SK-N-SH (cell line): ENCODE measurements around the gene ATP12A. TPM values are rescaled to one million over a fixed set of nuclear protein-coding genes. Genes with fewer than 3 reads are reported as not detected.

Experiments
- CTCF ChIA-PET: fragments of 300-600, 350-600 bp; formaldehyde crosslinking; extraction: SDS; loops from one replicate; lab custom pipeline; 2021; lab: Yijun Ruan, JAX
- POLR2A ChIA-PET: fragments of 350-600 bp; sonication (Branson Sonifier 250); formaldehyde crosslinking; extraction: SDS; loops from one replicate; lab custom pipeline; 2020; ENCODE audit warnings: antibody characterized with exemption, inconsistent platforms; lab: Yijun Ruan, JAX
- DNase-seq: peaks from one replicate; pipeline ENCODE4 v3.0.0; 2012
- H2AFZ ChIP-seq: fragments of 200-600 bp; sonication (generic); 2 replicates; pipeline ENCODE4 v1.8.1; 2016; ENCODE audit warnings: antibody characterized with exemption, mild to moderate bottlenecking, low read depth
- H3F3A ChIP-seq: fragments of 200-600 bp; sonication (generic); replicated peaks from 2 replicates; pipeline ENCODE3; 2016; ENCODE audit warnings: antibody characterized with exemption, mild to moderate bottlenecking; ENCODE audit not compliant: insufficient read depth
- H3K27ac ChIP-seq, 2 experiments: fragments of 200-500 bp in 1 of 2; fragments of 200-600 bp in 1 of 2; sonication (Bioruptor generic) in 1 of 2; sonication (generic), shearing (Covaris generic) in 1 of 2; 2 replicates each; pipeline versions ENCODE4 v1.5.1 to v1.6.1; 2014 to 2016; ENCODE audit warnings: low read depth in 2 of 2, inconsistent platforms in 1 of 2, low read length in 1 of 2, mild to moderate bottlenecking in 1 of 2, mixed read lengths in 1 of 2
- H3K27me3 ChIP-seq: fragments of 200-600 bp; sonication (generic), shearing (Covaris generic); 2 replicates; pipeline ENCODE4 v1.6.1; 2016; ENCODE audit warnings: mixed run types; ENCODE audit not compliant: insufficient read depth
- H3K36me3 ChIP-seq, 2 experiments: fragments of 200-500 bp in 1 of 2; fragments of 200-600 bp in 1 of 2; sonication (Bioruptor generic) in 1 of 2; sonication (generic) in 1 of 2; replicated peaks in 1 of 2; 2 replicates each; pipeline versions ENCODE3 to v1.5.1; 2014 to 2016; ENCODE audit warnings: low read length in 1 of 2, mild to moderate bottlenecking in 1 of 2; ENCODE audit not compliant: insufficient read depth in 2 of 2, control insufficient read depth in 1 of 2
- H3K4me1 ChIP-seq, 2 experiments: fragments of 200-500 bp in 1 of 2; fragments of 200-600 bp in 1 of 2; sonication (Bioruptor generic) in 1 of 2; sonication (generic), shearing (Covaris generic) in 1 of 2; 2 replicates each; pipeline versions ENCODE4 v1.5.1 to v1.6.1; 2014 to 2016; ENCODE audit warnings: low read depth in 1 of 2, low read length in 1 of 2, mixed run types in 1 of 2; ENCODE audit not compliant: insufficient read depth in 2 of 2, control insufficient read depth in 1 of 2
- H3K4me2 ChIP-seq: fragments of 200-600 bp; sonication (generic), shearing (Covaris generic); 2 replicates; pipeline ENCODE4 v1.6.1; 2017; ENCODE audit warnings: mixed run types
- H3K4me3 ChIP-seq, 2 experiments: fragments of 200-500 bp in 1 of 2; fragments of 200-600 bp in 1 of 2; sonication (Bioruptor generic) in 1 of 2; sonication (generic), shearing (Covaris generic) in 1 of 2; 2 replicates each; pipeline versions ENCODE4 v1.5.1 to v1.8.1; 2014 to 2016; ENCODE audit warnings: low read depth in 2 of 2, inconsistent platforms in 1 of 2, low read length in 1 of 2, mild to moderate bottlenecking in 1 of 2, mixed read lengths in 1 of 2, moderate library complexity in 1 of 2
- H3K79me2 ChIP-seq: fragments of 200-600 bp; sonication (generic); 2 replicates; pipeline ENCODE4 v1.8.1; 2017; ENCODE audit warnings: mild to moderate bottlenecking; ENCODE audit not compliant: insufficient read depth
- H3K9ac ChIP-seq: fragments of 200-600 bp; sonication (generic); 2 replicates; pipeline ENCODE4 v1.6.1; 2017; ENCODE audit warnings: mixed run types
- H3K9me2 ChIP-seq: fragments of 200-600 bp; sonication (generic); 2 replicates; pipeline ENCODE4 v1.6.1; 2017; ENCODE audit warnings: mixed run types
- H3K9me3 ChIP-seq: fragments of 200-600 bp; sonication (generic); 2 replicates; pipeline ENCODE4 v1.6.1; 2017; ENCODE audit warnings: mixed run types, mild to moderate bottlenecking, moderate library complexity
- H4K20me1 ChIP-seq: fragments of 200-600 bp; sonication (generic); 2 replicates; pipeline ENCODE4 v1.6.1; 2017; ENCODE audit warnings: mild to moderate bottlenecking, mixed run types; ENCODE audit not compliant: insufficient read depth
- ELF1 ChIP-seq: IDR thresholded peaks from 2 replicates; pipeline ENCODE4 v1.4.0; 2012
- FOSL2 ChIP-seq: IDR thresholded peaks from 2 replicates; pipeline ENCODE4 v1.4.0; 2012; ENCODE audit warnings: low read depth, mild to moderate bottlenecking, moderate library complexity, borderline replicate concordance
- FOXM1 ChIP-seq: IDR thresholded peaks from 2 replicates; pipeline ENCODE4 v1.4.0; 2012; ENCODE audit warnings: low read depth, mild to moderate bottlenecking
- GATA2 ChIP-seq: sonication (generic); formaldehyde crosslinking; IDR thresholded peaks from 2 replicates; pipeline ENCODE4 v1.5.0; 2020; ENCODE audit warnings: mild to moderate bottlenecking, missing genetic modification reagents
- NFIC ChIP-seq: IDR thresholded peaks from 2 replicates; pipeline ENCODE4 v1.4.0; 2012; ENCODE audit warnings: borderline replicate concordance
- RXRA ChIP-seq: IDR thresholded peaks from 2 replicates; pipeline ENCODE4 v1.4.0; 2012; ENCODE audit warnings: low read depth, mild to moderate bottlenecking, borderline replicate concordance
- TAF1 ChIP-seq: IDR thresholded peaks from 2 replicates; pipeline ENCODE4 v1.6.1; 2012; ENCODE audit warnings: low read depth, mild to moderate bottlenecking, low read length, moderate library complexity, borderline replicate concordance
- YY1 ChIP-seq: IDR thresholded peaks from 2 replicates; pipeline ENCODE4 v1.4.0; 2012; ENCODE audit warnings: low read depth, mild to moderate bottlenecking
- WGBS: methylation state at CpG from one replicate; pipeline ENCODE4 v1.1.6; 2017; ENCODE audit warnings: low lambda C conversion rate; 5-methylcytosine and 5-hydroxymethylcytosine counted together
- polyA plus RNA-seq, 3 experiments: library from polyadenylated mRNA; depleted of rRNA; stranded (reverse); fragments of >200 nt; gene quantifications; 2 replicates each; pipeline ENCODE4 v1.2.3, GENCODE V29; 2012
- TF ChIP-seq, protein P1 (sequence below): fragments of 200-600 bp; sonication (generic); IDR thresholded peaks from 2 replicates; pipeline ENCODE4 v1.6.1; 2017; ENCODE audit warnings: antibody characterized with exemption, mild to moderate bottlenecking, moderate library complexity
- TF ChIP-seq, protein P2 (sequence below): IDR thresholded peaks from 2 replicates; pipeline ENCODE4 v1.6.1; 2012; ENCODE audit warnings: mild to moderate bottlenecking, low read depth, low read length, moderate library complexity

ATP12A gene
- polyA plus RNA-seq, 1 of the 3 experiments (the other 2 are of a cell fraction) = not detected

- TF ChIP-seq GATA2 = no peak
- TF ChIP-seq YY1 = no peak
- no peak for TF ChIP-seq RXRA
- TF ChIP-seq, protein P1, sequence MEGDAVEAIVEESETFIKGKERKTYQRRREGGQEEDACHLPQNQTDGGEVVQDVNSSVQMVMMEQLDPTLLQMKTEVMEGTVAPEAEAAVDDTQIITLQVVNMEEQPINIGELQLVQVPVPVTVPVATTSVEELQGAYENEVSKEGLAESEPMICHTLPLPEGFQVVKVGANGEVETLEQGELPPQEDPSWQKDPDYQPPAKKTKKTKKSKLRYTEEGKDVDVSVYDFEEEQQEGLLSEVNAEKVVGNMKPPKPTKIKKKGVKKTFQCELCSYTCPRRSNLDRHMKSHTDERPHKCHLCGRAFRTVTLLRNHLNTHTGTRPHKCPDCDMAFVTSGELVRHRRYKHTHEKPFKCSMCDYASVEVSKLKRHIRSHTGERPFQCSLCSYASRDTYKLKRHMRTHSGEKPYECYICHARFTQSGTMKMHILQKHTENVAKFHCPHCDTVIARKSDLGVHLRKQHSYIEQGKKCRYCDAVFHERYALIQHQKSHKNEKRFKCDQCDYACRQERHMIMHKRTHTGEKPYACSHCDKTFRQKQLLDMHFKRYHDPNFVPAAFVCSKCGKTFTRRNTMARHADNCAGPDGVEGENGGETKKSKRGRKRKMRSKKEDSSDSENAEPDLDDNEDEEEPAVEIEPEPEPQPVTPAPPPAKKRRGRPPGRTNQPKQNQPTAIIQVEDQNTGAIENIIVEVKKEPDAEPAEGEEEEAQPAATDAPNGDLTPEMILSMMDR = no peak
These were observed 16.6 kb upstream of the ATP12A start (continued) for GRCh38 chr13:24663586-24663985.

DNA sequence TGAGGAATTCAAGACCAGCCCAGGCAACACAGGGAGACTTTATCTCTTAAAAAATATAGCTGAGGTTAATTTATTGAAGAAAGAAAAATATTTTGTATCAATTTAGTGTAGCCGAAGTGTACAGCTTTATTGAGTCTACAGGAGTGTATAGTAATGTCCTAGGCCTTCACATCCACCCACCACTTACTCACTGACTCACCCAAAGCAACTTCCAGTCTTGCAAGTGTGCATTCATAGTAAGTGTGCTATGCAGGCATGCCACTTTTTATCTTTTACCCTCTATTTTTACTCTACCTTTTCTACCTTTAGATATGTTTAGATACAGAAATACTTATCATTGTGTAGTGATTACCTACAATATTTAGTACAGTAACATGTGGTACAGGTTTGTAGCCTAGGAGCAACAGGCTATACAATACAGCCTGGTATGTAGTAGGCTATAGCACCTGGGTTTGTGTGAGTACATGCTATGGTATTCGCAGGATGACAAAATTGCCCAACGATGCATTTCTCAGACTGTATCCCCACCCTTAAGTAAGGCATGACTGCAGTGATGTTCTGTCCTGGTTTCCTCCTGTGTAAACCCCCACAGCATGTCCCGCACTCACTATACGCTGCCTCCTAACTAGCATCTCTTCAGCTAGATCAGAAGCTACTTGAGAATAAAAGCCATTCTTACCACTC is 15.3 kb upstream of the ATP12A start:
- Histone ChIP-seq H3K4me2 (no peak overlapping the region), H3K9me3 (no peaks in the 10 kb centered on the region)
- DNase-seq = no peak
- WGBS = 69% methylated on average over 5 of the region's 5 CpGs
- TF ChIP-seq, protein P2, sequence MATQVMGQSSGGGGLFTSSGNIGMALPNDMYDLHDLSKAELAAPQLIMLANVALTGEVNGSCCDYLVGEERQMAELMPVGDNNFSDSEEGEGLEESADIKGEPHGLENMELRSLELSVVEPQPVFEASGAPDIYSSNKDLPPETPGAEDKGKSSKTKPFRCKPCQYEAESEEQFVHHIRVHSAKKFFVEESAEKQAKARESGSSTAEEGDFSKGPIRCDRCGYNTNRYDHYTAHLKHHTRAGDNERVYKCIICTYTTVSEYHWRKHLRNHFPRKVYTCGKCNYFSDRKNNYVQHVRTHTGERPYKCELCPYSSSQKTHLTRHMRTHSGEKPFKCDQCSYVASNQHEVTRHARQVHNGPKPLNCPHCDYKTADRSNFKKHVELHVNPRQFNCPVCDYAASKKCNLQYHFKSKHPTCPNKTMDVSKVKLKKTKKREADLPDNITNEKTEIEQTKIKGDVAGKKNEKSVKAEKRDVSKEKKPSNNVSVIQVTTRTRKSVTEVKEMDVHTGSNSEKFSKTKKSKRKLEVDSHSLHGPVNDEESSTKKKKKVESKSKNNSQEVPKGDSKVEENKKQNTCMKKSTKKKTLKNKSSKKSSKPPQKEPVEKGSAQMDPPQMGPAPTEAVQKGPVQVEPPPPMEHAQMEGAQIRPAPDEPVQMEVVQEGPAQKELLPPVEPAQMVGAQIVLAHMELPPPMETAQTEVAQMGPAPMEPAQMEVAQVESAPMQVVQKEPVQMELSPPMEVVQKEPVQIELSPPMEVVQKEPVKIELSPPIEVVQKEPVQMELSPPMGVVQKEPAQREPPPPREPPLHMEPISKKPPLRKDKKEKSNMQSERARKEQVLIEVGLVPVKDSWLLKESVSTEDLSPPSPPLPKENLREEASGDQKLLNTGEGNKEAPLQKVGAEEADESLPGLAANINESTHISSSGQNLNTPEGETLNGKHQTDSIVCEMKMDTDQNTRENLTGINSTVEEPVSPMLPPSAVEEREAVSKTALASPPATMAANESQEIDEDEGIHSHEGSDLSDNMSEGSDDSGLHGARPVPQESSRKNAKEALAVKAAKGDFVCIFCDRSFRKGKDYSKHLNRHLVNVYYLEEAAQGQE = no peak
- TF ChIP-seq NFIC (no peak), FOSL2 (no peak), TAF1 (no peak), ELF1 (no peak), FOXM1 (no peak)
- TF ChIP-seq, all 33 proteins: peak for 0
- Histone ChIP-seq H2AFZ (no peak overlapping the region), H3K4me1 (no peaks in the 10 kb centered on the region), H3K36me3 (no peaks in the 10 kb centered on the region), H3K9ac (no peak overlapping the region), H3K9me2 (no peaks in the 10 kb centered on the region), H4K20me1 (no peaks in the 10 kb centered on the region), H3K27me3 (peaks cover 14% of the 10 kb centered on the region; the same call in 1 of the 2 replicates), H3K4me3 (no peak overlapping the region), H3K27ac (no peak overlapping the region), H3F3A (no peaks in the 10 kb centered on the region), H3K79me2 (no peaks in the 10 kb centered on the region)
- ChIA-PET CTCF (interaction anchor here (0.9 to 1.6 kb wide), 2 partner anchors 51 to 58 kb away, joined by 3 read pairs; no protein-coding TSS in a partner anchor), POLR2A (no interaction called here)
